SK-N-SH (cell line): ENCODE measurements around the gene OR2L3. TPM values are rescaled to one million over a fixed set of nuclear protein-coding genes. Genes with fewer than 3 reads are reported as not detected.

Experiments
- CTCF ChIA-PET: fragments of 300-600, 350-600 bp; formaldehyde crosslinking; extraction: SDS; loops from one replicate; lab custom pipeline; 2021; lab: Yijun Ruan, JAX
- POLR2A ChIA-PET: fragments of 350-600 bp; sonication (Branson Sonifier 250); formaldehyde crosslinking; extraction: SDS; loops from one replicate; lab custom pipeline; 2020; ENCODE audit warnings: antibody characterized with exemption, inconsistent platforms; lab: Yijun Ruan, JAX
- DNase-seq: peaks from one replicate; pipeline ENCODE4 v3.0.0; 2012
- H2AFZ ChIP-seq: fragments of 200-600 bp; sonication (generic); 2 replicates; pipeline ENCODE4 v1.8.1; 2016; ENCODE audit warnings: antibody characterized with exemption, mild to moderate bottlenecking, low read depth
- H3F3A ChIP-seq: fragments of 200-600 bp; sonication (generic); replicated peaks from 2 replicates; pipeline ENCODE3; 2016; ENCODE audit warnings: antibody characterized with exemption, mild to moderate bottlenecking; ENCODE audit not compliant: insufficient read depth
- H3K27ac ChIP-seq, 2 experiments: fragments of 200-500 bp in 1 of 2; fragments of 200-600 bp in 1 of 2; sonication (Bioruptor generic) in 1 of 2; sonication (generic), shearing (Covaris generic) in 1 of 2; 2 replicates each; pipeline versions ENCODE4 v1.5.1 to v1.6.1; 2014 to 2016; ENCODE audit warnings: low read depth in 2 of 2, inconsistent platforms in 1 of 2, low read length in 1 of 2, mild to moderate bottlenecking in 1 of 2, mixed read lengths in 1 of 2
- H3K27me3 ChIP-seq: fragments of 200-600 bp; sonication (generic), shearing (Covaris generic); 2 replicates; pipeline ENCODE4 v1.6.1; 2016; ENCODE audit warnings: mixed run types; ENCODE audit not compliant: insufficient read depth
- H3K36me3 ChIP-seq, 2 experiments: fragments of 200-500 bp in 1 of 2; fragments of 200-600 bp in 1 of 2; sonication (Bioruptor generic) in 1 of 2; sonication (generic) in 1 of 2; replicated peaks in 1 of 2; 2 replicates each; pipeline versions ENCODE3 to v1.5.1; 2014 to 2016; ENCODE audit warnings: low read length in 1 of 2, mild to moderate bottlenecking in 1 of 2; ENCODE audit not compliant: insufficient read depth in 2 of 2, control insufficient read depth in 1 of 2
- H3K4me1 ChIP-seq, 2 experiments: fragments of 200-500 bp in 1 of 2; fragments of 200-600 bp in 1 of 2; sonication (Bioruptor generic) in 1 of 2; sonication (generic), shearing (Covaris generic) in 1 of 2; 2 replicates each; pipeline versions ENCODE4 v1.5.1 to v1.6.1; 2014 to 2016; ENCODE audit warnings: low read depth in 1 of 2, low read length in 1 of 2, mixed run types in 1 of 2; ENCODE audit not compliant: insufficient read depth in 2 of 2, control insufficient read depth in 1 of 2
- H3K4me2 ChIP-seq: fragments of 200-600 bp; sonication (generic), shearing (Covaris generic); 2 replicates; pipeline ENCODE4 v1.6.1; 2017; ENCODE audit warnings: mixed run types
- H3K4me3 ChIP-seq, 2 experiments: fragments of 200-500 bp in 1 of 2; fragments of 200-600 bp in 1 of 2; sonication (Bioruptor generic) in 1 of 2; sonication (generic), shearing (Covaris generic) in 1 of 2; 2 replicates each; pipeline versions ENCODE4 v1.5.1 to v1.8.1; 2014 to 2016; ENCODE audit warnings: low read depth in 2 of 2, inconsistent platforms in 1 of 2, low read length in 1 of 2, mild to moderate bottlenecking in 1 of 2, mixed read lengths in 1 of 2, moderate library complexity in 1 of 2
- H3K79me2 ChIP-seq: fragments of 200-600 bp; sonication (generic); 2 replicates; pipeline ENCODE4 v1.8.1; 2017; ENCODE audit warnings: mild to moderate bottlenecking; ENCODE audit not compliant: insufficient read depth
- H3K9ac ChIP-seq: fragments of 200-600 bp; sonication (generic); 2 replicates; pipeline ENCODE4 v1.6.1; 2017; ENCODE audit warnings: mixed run types
- H3K9me2 ChIP-seq: fragments of 200-600 bp; sonication (generic); 2 replicates; pipeline ENCODE4 v1.6.1; 2017; ENCODE audit warnings: mixed run types
- H3K9me3 ChIP-seq: fragments of 200-600 bp; sonication (generic); 2 replicates; pipeline ENCODE4 v1.6.1; 2017; ENCODE audit warnings: mixed run types, mild to moderate bottlenecking, moderate library complexity
- H4K20me1 ChIP-seq: fragments of 200-600 bp; sonication (generic); 2 replicates; pipeline ENCODE4 v1.6.1; 2017; ENCODE audit warnings: mild to moderate bottlenecking, mixed run types; ENCODE audit not compliant: insufficient read depth
- CHD2 ChIP-seq: fragments of 150-350 bp; IDR thresholded peaks from 2 replicates; pipeline ENCODE4 v1.6.1; 2018; ENCODE audit warnings: low read length; ENCODE audit not compliant: partially characterized antibody
- CTCF ChIP-seq: fragments of 200-600 bp; sonication (generic); IDR thresholded peaks from 2 replicates; pipeline ENCODE4 v1.6.1; 2017; ENCODE audit warnings: antibody characterized with exemption, mild to moderate bottlenecking, moderate library complexity
- FOXJ3 ChIP-seq: sonication (generic); formaldehyde crosslinking; IDR thresholded peaks from 2 replicates; pipeline ENCODE4 v1.5.1; 2020; ENCODE audit warnings: mild to moderate bottlenecking, missing genetic modification reagents
- MAX ChIP-seq: IDR thresholded peaks from 2 replicates; pipeline ENCODE4 v1.4.0; 2012; ENCODE audit warnings: low read depth
- NFIC ChIP-seq: IDR thresholded peaks from 2 replicates; pipeline ENCODE4 v1.4.0; 2012; ENCODE audit warnings: borderline replicate concordance
- POLR2AphosphoS5 ChIP-seq: IDR thresholded peaks from 2 replicates; pipeline ENCODE4 v1.6.1; 2012; ENCODE audit warnings: low read depth, low read length
- REST ChIP-seq: IDR thresholded peaks from 2 replicates; pipeline ENCODE4 v1.6.1; 2012; ENCODE audit warnings: mild to moderate bottlenecking, low read depth, low read length, moderate library complexity
- RFX5 ChIP-seq: IDR thresholded peaks from 2 replicates; pipeline ENCODE4 v1.6.1; 2012; ENCODE audit warnings: mild to moderate bottlenecking, improper control_type of control experiment, low read length
- RXRA ChIP-seq: IDR thresholded peaks from 2 replicates; pipeline ENCODE4 v1.4.0; 2012; ENCODE audit warnings: low read depth, mild to moderate bottlenecking, borderline replicate concordance
- TCF12 ChIP-seq: IDR thresholded peaks from 2 replicates; pipeline ENCODE4 v1.4.0; 2012
- USF1 ChIP-seq: IDR thresholded peaks from 2 replicates; pipeline ENCODE4 v1.4.0; 2012; ENCODE audit warnings: low read depth, borderline replicate concordance
- USF2 ChIP-seq: fragments of 150-350 bp; IDR thresholded peaks from 2 replicates; pipeline ENCODE4 v1.6.1; 2017; ENCODE audit warnings: antibody characterized with exemption, low read length, low read depth, borderline replicate concordance
- YY1 ChIP-seq: IDR thresholded peaks from 2 replicates; pipeline ENCODE4 v1.4.0; 2012; ENCODE audit warnings: low read depth, mild to moderate bottlenecking
- ZBTB33 ChIP-seq: IDR thresholded peaks from 2 replicates; pipeline ENCODE4 v1.4.0; 2012; ENCODE audit warnings: low read depth, borderline replicate concordance
- WGBS: methylation state at CpG from one replicate; pipeline ENCODE4 v1.1.6; 2017; ENCODE audit warnings: low lambda C conversion rate; 5-methylcytosine and 5-hydroxymethylcytosine counted together
- polyA plus RNA-seq, 3 experiments: library from polyadenylated mRNA; depleted of rRNA; stranded (reverse); fragments of >200 nt; gene quantifications; 2 replicates each; pipeline ENCODE4 v1.2.3, GENCODE V29; 2012

OR2L3 gene
- polyA plus RNA-seq, 1 of the 3 experiments (the other 2 are of a cell fraction): 0.02 TPM

- TF ChIP-seq CTCF (no peak), REST (no peak), CHD2 (no peak), USF2 (no peak), FOXJ3 (no peak), ZBTB33 (no peak)
- TF ChIP-seq, all 33 proteins: peak for 0
- ChIA-PET CTCF (no interaction called here), POLR2A (no interaction called here)
- H3K27me3 ChIP-seq: no peaks in the 10 kb centered on the region
- H3K9me2 ChIP-seq: no peaks in the 10 kb centered on the region
- no peaks in the 10 kb centered on the region for H3K79me2 ChIP-seq
- no peak overlapping the region for H3K4me2 ChIP-seq
- H3K27ac ChIP-seq: no peak overlapping the region
- no peaks in the 10 kb centered on the region for H3K9me3 ChIP-seq
- no peaks in the 10 kb centered on the region for H3F3A ChIP-seq
- H3K4me1 ChIP-seq: no peaks in the 10 kb centered on the region
- H3K36me3 ChIP-seq: no peaks in the 10 kb centered on the region
- 14% methylated on average over 2 of the region's 2 CpGs for WGBS
- H3K9ac ChIP-seq: no peak overlapping the region
- H2AFZ ChIP-seq: no peak overlapping the region
- no peaks in the 10 kb centered on the region for H4K20me1 ChIP-seq
- DNase-seq: no peak
- H3K4me3 ChIP-seq: no peak overlapping the region
Measured at GRCh38 chr1:248065071-248065470, 18.4 kb downstream of the OR2L3 start.

- Histone ChIP-seq H3K9me3 (no peaks in the 10 kb centered on the region), H4K20me1 (no peaks in the 10 kb centered on the region), H3K4me2 (no peak overlapping the region), H3K27ac (no peak overlapping the region), H3K36me3 (no peaks in the 10 kb centered on the region), H3K4me3 (no peak overlapping the region), H3K27me3 (no peaks in the 10 kb centered on the region), H3F3A (no peaks in the 10 kb centered on the region), H3K9ac (no peak overlapping the region), H2AFZ (no peak overlapping the region), H3K4me1 (no peaks in the 10 kb centered on the region), H3K79me2 (no peaks in the 10 kb centered on the region), H3K9me2 (no peaks in the 10 kb centered on the region)
- DNase-seq: no peak
- 53% methylated on average over 3 of the region's 3 CpGs for WGBS
- POLR2A ChIA-PET: no interaction called here
- CTCF ChIA-PET: no interaction called here
- TF ChIP-seq NFIC: no peak
- no peak for TF ChIP-seq POLR2AphosphoS5
- TF ChIP-seq YY1: no peak
- no peak for TF ChIP-seq USF2
- no peak for TF ChIP-seq ZBTB33
- TF ChIP-seq TCF12: no peak
- TF ChIP-seq RFX5: no peak
- TF ChIP-seq MAX: no peak
- TF ChIP-seq USF1: no peak
- TF ChIP-seq RXRA: no peak
Measured at GRCh38 chr1:248065604-248066003, 19.0 kb downstream of the OR2L3 start.
